Measurements from ENCODE around the gene GASK1A. TPM values are rescaled to one million over a fixed set of nuclear protein-coding genes. Genes with fewer than 3 reads are reported as not detected.

GASK1A gene
- total RNA-seq, 2 donors from 2014 or later, result 35.0 to 80.1 TPM

DNA sequence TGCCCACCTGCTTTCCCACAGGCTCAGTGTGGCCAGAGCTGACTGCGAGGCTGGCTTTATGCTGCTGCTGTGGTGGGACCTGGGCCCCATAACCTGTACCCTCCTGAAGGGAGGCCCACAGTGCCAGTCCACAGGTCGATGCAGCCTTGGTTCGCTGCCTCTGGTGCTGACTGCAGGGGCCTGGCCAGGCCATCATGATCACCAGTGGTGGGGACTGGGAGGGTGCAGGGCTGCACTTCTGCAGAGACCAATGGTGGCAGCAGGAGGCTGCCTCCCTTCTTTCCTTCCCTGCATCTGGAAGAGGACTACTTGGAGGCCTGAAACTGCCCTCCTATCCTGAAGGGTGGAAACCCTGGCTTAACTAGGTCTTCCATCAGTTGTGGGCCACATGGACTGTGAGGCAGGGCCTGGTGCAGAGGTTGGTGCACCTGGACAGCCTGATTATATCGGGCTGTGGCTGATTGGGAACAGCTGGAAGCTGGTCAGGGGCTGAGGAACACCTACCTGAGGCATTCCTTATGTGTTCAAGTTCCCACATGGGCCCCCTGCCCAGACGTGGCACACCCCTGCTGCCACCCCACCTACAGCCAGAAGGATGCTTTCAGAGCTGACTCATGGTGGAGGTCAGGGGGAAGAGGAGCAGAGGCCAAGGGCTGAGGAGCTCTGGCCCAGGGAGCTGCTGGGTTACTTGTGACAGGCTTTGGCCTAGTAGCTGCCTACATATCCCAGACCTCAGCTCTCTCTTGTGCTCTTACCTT, 97.0 kb downstream of the GASK1A start:
- intact Hi-C loops (cut with DNase I), result loop anchor here in 1 of 2 donors (10.0 kb wide), 1 partner anchor 841 kb away; no protein-coding TSS in a partner anchor
- no peak for DNase-seq (ENCODE audit: low spot score)

DNA sequence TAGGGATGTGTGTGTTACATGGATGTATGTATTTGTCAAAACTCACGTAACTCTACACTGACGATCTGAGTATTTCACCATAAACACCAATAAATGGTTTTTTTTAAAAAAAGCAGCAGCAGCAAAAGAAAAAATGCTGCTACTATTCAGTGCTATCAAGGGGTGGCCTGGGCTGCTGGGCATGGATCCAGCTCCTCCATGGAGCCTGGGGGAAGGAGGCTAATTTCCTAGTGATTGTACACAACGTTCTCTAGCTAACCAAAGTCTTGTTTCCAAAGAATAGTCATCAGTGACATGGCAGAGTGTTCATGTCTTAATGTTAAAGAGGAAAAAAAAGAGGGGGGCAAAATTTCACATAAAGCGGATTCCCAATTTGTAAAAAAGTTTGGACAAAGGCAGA, 97.7 kb downstream of the GASK1A start:
- intact Hi-C loops (cut with DNase I), result loop anchor here in 1 of 2 donors (10.0 kb wide), 1 partner anchor 842 kb away; no protein-coding TSS in a partner anchor
- no peak for DNase-seq (ENCODE audit: low spot score)

DNA sequence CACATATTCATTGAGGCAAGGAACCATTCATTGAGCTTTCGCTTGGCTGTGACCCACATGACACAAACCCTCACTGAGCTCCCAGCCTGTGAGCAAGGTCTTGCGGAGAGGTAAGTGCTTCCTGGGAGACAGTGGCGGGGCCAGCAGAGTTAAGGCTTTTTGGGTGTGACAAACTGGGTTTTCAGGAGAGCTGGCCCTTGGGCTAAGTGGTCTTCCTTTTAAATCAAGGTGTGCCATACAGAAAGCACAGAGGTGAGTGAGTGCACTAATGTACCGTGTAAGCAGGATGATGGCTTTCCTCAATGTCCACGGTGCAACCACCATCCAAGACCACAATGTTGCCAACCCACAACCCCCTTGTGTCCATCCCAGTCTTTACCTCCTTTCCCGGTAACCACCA, 98.2 kb downstream of the GASK1A start:
- intact Hi-C loops (cut with DNase I), result loop anchor here in 1 of 2 donors (10.0 kb wide), 1 partner anchor 842 kb away; no protein-coding TSS in a partner anchor
- no peak for DNase-seq (ENCODE audit: low spot score)

DNA sequence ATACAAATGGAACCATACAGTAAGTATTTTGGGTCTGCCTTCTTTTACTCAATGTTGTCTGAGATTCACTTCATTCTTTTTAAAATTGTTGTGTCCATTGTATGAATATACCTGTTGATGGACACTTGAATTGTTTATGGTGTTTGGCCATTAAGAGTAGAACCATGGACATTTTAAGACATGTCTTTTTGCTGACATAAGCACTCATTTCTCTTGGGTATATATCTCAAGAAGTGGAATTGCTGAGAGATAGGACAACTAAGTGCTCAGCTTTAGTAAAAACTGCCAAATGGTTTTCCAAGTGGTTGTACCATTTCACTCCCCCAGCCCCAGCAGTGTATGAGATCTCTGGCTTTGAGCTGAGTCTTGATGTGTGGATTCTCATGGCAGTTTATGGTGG, 98.6 kb downstream of the GASK1A start:
- intact Hi-C loops (cut with DNase I), result loop anchor here in 1 of 2 donors (10.0 kb wide), 1 partner anchor 843 kb away; no protein-coding TSS in a partner anchor
- no peak for DNase-seq (ENCODE audit: low spot score)

DNA sequence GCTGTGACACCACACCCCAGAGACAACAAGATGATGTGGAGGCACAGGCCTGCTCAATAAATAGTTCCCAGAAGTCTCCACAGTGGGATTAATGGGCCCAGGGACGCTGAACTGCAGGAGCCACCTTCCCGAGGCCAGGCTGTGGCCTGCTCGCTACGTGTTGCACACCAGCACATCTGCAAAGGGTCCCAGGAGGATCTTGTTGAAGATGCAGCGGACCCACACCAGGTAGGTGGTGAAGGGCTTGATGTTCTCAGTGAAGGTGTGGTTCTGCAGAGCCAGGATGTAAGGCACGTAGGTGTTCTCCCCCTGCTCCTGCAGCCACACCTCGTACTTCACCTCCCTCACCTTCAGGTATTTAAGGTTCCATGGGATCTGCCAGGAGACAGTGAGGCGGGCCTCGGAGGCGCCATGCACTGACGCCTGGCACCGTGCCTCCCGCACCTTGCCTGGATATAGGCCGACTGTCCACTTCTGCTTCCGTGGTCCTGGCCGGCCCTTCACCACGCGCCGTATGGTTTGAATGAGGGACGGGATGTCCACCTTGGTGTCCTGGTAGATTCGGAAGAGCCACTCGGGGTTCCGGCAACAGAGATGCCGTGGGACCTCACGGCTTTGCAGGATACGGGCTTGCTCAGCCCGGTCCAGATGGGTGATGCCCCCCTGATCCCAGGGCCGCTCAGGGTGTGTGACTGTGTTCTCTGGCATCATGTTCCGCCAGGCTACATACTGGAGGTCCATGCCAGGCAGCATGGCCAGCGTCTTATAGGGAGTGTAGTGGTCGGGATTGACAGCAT, 100.6 kb downstream of the GASK1A start:
- DNase-seq (ENCODE audit: low spot score), result no peak
- intact Hi-C loops (cut with DNase I), result loop anchor here in 1 of 2 donors (10.0 kb wide), 1 partner anchor 845 kb away; no protein-coding TSS in a partner anchor

DNA sequence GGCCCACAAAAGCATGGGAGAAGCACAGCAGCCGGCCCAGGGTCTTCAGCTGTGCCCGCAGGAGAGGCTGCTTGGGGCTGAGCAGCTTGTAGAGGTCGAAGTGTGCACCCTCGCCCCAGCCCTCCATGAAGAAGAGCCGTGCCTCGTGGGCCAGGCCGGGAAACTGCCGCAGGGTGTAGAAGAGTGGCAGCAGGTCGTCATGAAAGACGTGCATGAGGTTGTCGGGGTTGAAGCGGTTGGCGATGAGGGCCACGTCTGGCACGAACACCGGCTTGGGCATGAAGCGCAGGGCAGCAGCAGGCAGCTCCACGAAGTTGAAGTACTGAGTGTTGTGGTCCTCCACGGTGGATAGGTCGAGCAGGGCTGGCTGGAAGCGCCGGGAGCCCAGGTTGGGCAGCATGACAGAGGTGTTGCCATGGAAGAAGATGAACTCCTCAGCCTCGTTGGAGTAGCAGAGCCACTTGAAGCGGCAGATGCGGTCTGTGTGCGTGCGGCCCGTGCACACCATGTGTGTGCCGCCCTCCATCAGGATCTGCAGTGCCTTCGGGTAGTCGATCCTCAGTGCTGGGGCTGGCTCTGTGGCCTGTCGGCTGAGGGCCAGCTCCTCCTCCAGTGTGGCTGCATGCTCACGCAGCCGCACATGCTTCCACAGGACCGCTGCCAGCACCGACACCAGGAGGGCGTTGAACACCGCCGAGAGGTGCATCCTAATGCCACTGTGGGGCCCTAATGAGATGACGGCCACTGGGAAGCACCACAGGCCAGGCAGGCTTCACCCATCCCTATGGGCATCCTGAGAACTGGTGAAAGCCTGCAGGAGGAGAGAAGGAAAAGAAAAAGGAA, 101.8 kb downstream of the GASK1A start:
- intact Hi-C loops (cut with DNase I), result no loop called here
- DNase-seq (ENCODE audit: low spot score), result no peak

DNA sequence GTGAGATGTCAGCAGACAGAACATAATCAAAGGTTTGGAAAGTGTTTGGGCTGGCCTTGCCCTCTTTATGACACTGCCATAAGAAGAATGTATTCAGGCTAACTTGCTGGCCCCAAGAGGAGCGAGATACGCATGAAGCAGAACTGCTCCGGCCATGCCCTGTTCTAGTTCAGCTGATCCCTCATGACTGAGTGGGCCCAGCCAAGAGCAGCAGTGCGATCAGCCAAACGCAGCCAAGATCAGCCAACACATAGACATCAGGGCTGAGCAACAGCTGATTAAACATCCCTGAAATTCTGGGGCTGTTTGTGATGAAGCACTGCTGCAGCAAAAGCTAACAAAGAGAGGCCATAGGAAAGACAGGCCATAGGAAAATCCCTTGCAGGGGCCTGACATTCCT, 102.7 kb downstream of the GASK1A start:
- intact Hi-C loops (cut with DNase I), result no loop called here
- DNase-seq (ENCODE audit: low spot score), result no peak

DNA sequence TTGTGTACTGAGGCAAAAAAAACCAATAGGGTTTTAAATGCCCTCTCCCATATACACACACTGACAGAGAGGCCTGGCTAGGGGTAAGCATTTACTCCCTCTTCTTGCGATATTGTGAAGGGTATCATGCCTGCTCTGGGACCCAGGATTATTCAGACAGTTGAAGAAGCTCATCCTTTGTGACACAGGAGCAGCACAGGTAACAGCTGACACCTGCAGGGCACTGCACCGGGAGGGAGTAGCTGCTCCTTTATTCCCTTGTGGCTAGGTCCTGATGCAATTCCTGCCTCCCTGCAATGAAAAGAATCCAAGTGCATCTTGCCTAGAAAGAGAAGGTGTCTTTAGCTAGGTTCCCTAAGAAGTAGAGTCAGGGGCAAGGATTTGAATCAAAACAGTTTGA, 103.3 kb downstream of the GASK1A start:
- DNase-seq (ENCODE audit: low spot score), result no peak
- intact Hi-C loops (cut with DNase I), result no loop called here

DNA sequence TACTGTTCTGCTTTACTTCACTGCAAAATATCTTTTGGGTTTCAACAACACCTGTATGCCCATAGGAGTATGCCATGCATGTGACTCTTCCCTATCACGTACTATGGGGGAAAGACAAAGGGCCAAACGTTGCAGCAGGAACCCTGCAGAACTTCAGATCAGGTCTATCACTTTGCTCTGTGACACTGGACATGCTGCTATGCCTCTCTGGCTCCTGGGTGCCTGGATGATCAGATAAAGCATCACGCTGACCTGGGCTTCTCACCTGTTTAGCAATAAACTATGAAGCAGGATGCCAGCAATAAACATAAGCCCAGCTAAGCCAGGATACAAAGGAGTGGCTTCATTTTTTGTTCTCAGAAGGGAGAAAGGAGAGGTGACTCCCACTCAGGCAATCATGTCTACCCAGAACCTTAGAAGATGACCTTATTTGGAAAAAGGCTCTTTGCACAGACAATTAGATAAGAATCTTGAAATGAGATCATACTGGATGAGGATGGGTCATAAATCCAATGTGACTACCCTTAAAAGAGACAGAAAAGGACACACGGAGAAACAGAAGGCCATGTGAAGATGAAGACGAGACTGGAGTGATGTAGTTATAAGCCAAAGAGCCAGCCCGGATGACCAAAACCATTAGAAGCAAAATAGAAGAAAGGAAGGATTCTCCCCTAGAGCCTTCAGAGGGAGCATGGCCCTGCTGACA, 107.5 kb downstream of the GASK1A start:
- no peak for DNase-seq (ENCODE audit: low spot score)
- intact Hi-C loops (cut with DNase I), result no loop called here

DNA sequence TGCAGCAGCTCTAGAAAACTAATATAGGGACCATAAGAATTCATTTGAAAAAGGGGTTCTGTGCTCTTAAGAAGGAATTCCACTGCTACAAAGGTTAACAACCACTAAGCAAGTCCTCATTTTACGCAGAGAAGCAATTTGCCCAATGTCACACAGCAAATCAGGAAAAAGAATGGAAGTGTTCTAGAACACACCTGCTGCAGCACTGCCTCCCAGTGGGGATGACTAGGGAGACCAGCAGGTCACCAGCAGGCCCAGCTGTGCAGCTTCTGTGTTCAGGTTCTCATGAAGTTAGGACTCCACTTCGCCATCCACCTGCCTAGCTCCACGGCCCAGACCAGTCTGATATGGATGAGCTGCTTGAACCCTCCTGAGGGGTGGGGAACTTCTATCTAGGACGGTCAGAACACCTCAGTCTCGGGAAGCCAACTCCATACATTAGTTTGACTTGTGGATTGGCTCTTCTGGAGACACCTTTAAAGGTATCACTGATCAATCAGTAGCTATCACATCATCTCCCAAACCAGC, 108.2 kb downstream of the GASK1A start:
- intact Hi-C loops (cut with DNase I), result no loop called here
- no peak for DNase-seq (ENCODE audit: low spot score)

DNA sequence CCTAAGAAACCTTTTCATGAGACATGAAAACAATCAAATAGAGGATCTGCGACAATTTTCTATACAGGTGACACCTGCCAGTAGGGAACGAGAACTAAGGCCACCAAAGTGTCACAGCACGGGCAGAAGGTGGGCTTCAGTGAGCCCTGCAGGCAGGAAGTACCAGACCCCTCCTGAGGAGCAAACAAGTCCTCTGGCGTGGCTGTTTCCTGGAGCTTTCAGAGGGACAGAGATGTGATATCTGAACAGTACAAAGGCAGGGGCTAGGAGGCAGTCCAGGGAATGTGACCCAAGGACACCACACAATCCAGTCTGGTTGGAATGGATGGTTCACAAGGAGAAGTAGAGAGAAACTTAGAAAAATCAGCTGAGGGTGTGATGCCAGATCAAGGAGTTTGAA, 110.0 kb downstream of the GASK1A start:
- DNase-seq (ENCODE audit: low spot score), result no peak
- intact Hi-C loops (cut with DNase I), result no loop called here

DNA sequence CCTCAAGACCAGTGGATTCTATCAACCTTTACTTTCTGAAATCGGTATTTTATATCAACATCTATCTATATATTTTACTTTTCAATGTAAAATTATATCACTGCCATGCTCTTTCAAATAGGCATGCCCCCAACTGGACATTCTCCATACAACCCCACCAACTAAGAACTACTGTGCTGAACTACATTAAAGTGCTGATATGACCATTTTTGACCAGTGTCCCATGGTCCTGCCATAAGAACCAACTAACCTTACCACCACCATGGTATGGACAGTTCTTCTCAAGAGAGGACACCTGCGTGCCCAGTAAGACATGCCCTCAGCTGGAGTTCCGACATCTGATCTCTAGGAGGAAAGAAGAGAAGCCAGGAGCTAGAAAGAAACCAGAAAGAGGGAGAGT, 111.1 kb downstream of the GASK1A start:
- no peak for DNase-seq (ENCODE audit: low spot score)
- intact Hi-C loops (cut with DNase I), result no loop called here

DNA sequence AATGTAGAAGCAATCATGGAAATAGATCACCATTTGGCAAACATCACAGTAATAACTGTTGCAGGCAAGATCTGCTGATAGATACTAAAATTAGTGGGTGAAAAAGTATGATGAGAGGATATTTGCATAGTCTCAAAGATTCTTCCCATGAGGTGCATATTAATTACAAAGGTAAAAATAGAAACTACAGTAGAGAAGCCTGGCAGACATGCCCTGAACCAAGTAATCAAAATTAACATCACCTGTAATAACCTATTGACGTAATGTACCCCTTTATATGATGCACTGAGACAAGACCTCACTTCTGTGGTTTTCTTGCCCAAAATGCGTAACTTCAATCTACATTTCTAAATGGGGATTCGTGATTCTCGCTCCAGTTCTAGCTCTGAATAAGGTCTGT, 112.4 kb downstream of the GASK1A start:
- DNase-seq (ENCODE audit: low spot score), result no peak
- intact Hi-C loops (cut with DNase I), result no loop called here

DNA sequence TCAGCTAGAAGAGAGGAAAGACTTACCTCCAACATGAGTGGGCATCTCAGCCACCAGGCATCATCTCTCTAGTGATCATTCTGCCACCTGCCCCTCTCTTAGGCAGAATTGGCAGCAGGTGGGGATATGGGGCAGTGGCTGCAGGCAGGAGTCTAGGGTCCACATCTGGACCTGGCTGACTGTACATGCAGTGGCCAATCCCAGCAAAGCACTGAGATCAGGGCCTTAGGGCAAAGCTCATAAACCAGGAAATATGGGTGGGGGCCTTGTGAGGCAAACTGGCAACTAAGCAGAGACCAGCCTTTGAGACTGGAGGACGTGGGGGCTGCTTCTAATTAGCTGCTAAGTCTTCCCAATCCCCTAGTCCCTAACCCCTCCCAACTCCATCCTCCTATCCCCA, 113.9 kb downstream of the GASK1A start:
- DNase-seq (ENCODE audit: low spot score), result no peak
- intact Hi-C loops (cut with DNase I), result no loop called here

DNA sequence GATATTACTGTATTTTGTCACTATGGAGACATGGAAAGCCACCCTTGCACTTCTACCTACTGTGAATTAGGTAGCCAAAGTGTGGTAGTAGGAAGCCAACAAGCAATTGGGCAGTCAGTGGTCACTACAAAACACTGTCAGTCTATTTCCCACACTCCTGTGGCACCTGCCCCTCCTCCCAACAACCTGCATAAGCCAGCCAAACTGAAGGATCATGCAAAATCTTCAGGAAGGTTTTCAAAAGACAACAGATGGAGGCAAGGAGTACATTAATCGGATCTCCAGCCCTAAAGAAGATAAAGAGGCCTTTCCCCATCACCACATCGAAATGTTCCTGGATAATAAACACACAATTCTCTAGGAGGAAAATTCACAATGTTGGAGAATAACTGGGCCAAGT, 114.9 kb downstream of the GASK1A start:
- intact Hi-C loops (cut with DNase I), result no loop called here
- no peak for DNase-seq (ENCODE audit: low spot score)

DNA sequence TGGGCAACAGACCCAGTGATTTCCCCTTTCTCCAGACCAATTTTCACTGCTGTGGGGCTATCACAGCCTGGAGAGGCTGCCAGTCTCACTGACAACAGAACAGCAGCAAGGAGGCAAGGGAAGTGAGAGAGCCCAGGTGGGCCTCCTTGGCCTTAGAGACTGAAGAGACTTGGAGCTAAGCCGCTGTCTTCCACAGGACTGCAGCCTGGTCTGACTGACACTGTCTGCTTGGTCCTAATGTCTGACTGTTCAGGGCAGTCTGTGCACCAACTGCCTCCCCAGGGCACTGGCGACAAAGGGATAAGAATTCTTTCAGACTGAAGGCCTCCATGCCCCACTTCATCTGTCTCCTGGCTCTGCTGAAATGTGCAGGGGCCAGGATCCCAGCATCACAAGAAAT, 115.3 kb downstream of the GASK1A start:
- intact Hi-C loops (cut with DNase I), result no loop called here
- DNase-seq (ENCODE audit: low spot score), result no peak

DNA sequence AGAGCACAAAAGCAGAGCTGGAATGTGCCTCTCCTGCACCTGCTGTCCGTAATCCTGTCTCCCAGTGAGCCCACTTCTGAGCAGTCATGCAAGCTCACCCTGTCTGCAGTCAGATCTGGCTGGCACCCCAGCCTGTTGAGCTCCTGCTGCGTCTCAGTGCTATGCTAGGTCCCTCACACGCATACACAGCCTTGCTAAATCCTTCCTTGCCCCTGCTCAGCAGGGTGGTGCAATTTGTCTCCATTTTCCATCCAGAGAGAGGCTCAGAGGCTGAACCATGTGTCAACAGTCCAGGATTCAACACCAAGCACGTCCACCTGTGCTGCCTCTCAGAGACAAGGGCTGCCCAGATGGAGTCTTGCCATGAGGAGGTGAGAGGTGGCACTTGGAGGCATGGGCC, 115.7 kb downstream of the GASK1A start:
- intact Hi-C loops (cut with DNase I), result no loop called here
- DNase-seq (ENCODE audit: low spot score), result no peak

DNA sequence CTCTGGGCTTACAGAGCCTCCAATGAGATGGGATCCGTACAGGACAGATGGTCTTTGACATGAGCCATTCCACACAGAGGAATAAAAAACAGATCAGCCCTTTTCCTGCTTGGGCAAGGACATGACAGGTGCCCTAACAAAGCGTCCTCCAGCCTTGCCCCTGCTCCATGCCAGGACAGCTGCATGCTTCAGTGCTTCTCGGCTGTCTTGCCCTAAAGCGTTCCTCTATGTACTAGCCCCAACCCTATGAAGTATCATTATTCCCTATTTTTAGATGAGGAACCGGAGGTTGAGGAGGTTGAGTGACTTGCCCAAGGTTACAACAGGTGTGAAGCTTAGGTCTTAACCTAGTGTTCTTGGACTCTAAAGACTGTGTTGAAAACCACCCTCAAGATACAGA, 116.3 kb downstream of the GASK1A start:
- DNase-seq (ENCODE audit: low spot score), result no peak
- intact Hi-C loops (cut with DNase I), result no loop called here

DNA sequence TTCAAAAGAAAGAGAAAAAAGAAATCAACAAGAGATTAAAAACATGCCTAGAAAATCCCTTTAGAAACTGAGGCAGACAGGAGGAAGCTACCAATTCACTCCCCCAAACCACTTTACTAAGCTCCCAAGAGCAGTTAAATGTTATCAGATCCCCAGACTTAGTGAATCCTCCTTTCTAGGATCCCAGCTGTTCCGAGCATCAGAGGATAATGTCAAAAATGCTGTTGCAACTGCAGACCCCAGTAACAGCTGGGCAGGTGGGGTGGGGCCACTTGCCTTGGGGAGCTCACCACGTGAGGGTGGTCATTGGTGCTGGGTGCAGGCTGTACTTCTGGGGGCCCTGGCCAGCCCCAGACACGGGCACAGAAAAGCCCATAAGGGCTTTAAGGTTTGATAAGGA, 117.7 kb downstream of the GASK1A start:
- intact Hi-C loops (cut with DNase I), result no loop called here
- no peak for DNase-seq (ENCODE audit: low spot score)
